OCI-LY3 (cell line): ENCODE results near the gene EPSTI1.

Experiments used
- CTCF ChIP-seq: fragments of 200-600, 300-600 bp; sonication (generic); IDR thresholded peaks from 2 replicates; pipeline ENCODE4 v1.5.1; 2014; ENCODE audit warnings: antibody characterized with exemption, low read length, low read depth
- EZH2phosphoT487 ChIP-seq: fragments of 200-600 bp; shearing (Covaris generic); IDR thresholded peaks from 2 replicates; pipeline ENCODE4 v1.6.1; 2018; ENCODE audit warnings: antibody characterized with exemption, mixed run types, low read depth

- TF ChIP-seq CTCF (no peak), EZH2phosphoT487 (no peak)
These were observed 44.1 kb downstream of the EPSTI1 start for GRCh38 chr13:42947925-42948324.
